H7 (cell line): ENCODE results near the gene PTPRM. TPM values are rescaled to one million over a fixed set of nuclear protein-coding genes. Genes with fewer than 3 reads are reported as not detected.

Experiments used
- DNase-seq: peaks from one replicate; pipeline ENCODE4 v3.0.0; 2012
- H3K27me3 ChIP-seq: 2 replicates; pipeline ENCODE4 v1.6.0; 2011; ENCODE audit warnings: mild to moderate bottlenecking, low read length; ENCODE audit not compliant: control insufficient read depth, insufficient read depth
- H3K36me3 ChIP-seq: replicated peaks from 2 replicates; pipeline ENCODE4 v1.5.1; 2011; ENCODE audit warnings: low read length; ENCODE audit not compliant: control insufficient read depth, insufficient read depth
- H3K4me3 ChIP-seq: 2 replicates; pipeline ENCODE4 v1.5.1; 2011; ENCODE audit warnings: low read depth, mild to moderate bottlenecking, control low read depth, low read length, moderate library complexity; ENCODE audit not compliant: insufficient read depth
- total RNA-seq: library from RNA; depleted of rRNA; stranded (reverse); fragments of >200 nt; shearing (Covaris generic); gene quantifications from 2 replicates; pipeline ENCODE4 v1.2.3, GENCODE V29; 2014

PTPRM gene
- total RNA-seq, 1 experiment from 2014 or later: 14.4 TPM

- H3K36me3 ChIP-seq: no peaks in the 10 kb centered on the region
- no peaks in the 10 kb centered on the region for H3K27me3 ChIP-seq
- DNase-seq: no peak
- H3K4me3 ChIP-seq: no peak overlapping the region
These were observed 323.0 kb downstream of the PTPRM start for GRCh38 chr18:7890075-7890474.

GRCh38 chr18:7892556-7892955 is 325.4 kb downstream of the PTPRM start:
- Histone ChIP-seq H3K27me3 (no peaks in the 10 kb centered on the region), H3K36me3 (no peaks in the 10 kb centered on the region), H3K4me3 (no peak overlapping the region)
- no peak for DNase-seq

- no peak for DNase-seq
- H3K36me3 ChIP-seq: no peaks in the 10 kb centered on the region
- no peak overlapping the region for H3K4me3 ChIP-seq
- H3K27me3 ChIP-seq: no peaks in the 10 kb centered on the region
These were observed 327.5 kb downstream of the PTPRM start for GRCh38 chr18:7894592-7894991.

GRCh38 chr18:7895346-7895745 is 328.2 kb downstream of the PTPRM start:
- no peak overlapping the region for H3K4me3 ChIP-seq
- no peaks in the 10 kb centered on the region for H3K27me3 ChIP-seq
- H3K36me3 ChIP-seq: no peaks in the 10 kb centered on the region
- no peak for DNase-seq

- DNase-seq: no peak
- no peaks in the 10 kb centered on the region for H3K36me3 ChIP-seq
- H3K27me3 ChIP-seq: no peaks in the 10 kb centered on the region
- no peak overlapping the region for H3K4me3 ChIP-seq
These were observed 329.0 kb downstream of the PTPRM start for GRCh38 chr18:7896161-7896560.

- no peaks in the 10 kb centered on the region for H3K36me3 ChIP-seq
- no peak overlapping the region for H3K4me3 ChIP-seq
- no peaks in the 10 kb centered on the region for H3K27me3 ChIP-seq
- no peak for DNase-seq
These were observed 329.8 kb downstream of the PTPRM start for GRCh38 chr18:7896805-7897518.

GRCh38 chr18:7898181-7898580 is 331.1 kb downstream of the PTPRM start:
- Histone ChIP-seq H3K36me3 (no peaks in the 10 kb centered on the region), H3K27me3 (no peaks in the 10 kb centered on the region), H3K4me3 (no peak overlapping the region)
- DNase-seq: no peak

GRCh38 chr18:7899078-7899477 is 332.0 kb downstream of the PTPRM start:
- Histone ChIP-seq H3K4me3 (no peak overlapping the region), H3K36me3 (no peaks in the 10 kb centered on the region), H3K27me3 (no peaks in the 10 kb centered on the region)
- DNase-seq: no peak

- DNase-seq: no peak
- no peaks in the 10 kb centered on the region for H3K36me3 ChIP-seq
- no peaks in the 10 kb centered on the region for H3K27me3 ChIP-seq
- no peak overlapping the region for H3K4me3 ChIP-seq
These were observed 333.0 kb downstream of the PTPRM start for GRCh38 chr18:7900091-7900490.

- Histone ChIP-seq H3K4me3 (no peak overlapping the region), H3K36me3 (no peaks in the 10 kb centered on the region), H3K27me3 (no peaks in the 10 kb centered on the region)
- no peak for DNase-seq
These were observed 334.5 kb downstream of the PTPRM start for GRCh38 chr18:7901657-7902056.

GRCh38 chr18:7902399-7902839 is 335.3 kb downstream of the PTPRM start:
- DNase-seq: peak; percentile 17
- Histone ChIP-seq H3K4me3 (no peak overlapping the region), H3K27me3 (no peaks in the 10 kb centered on the region), H3K36me3 (no peaks in the 10 kb centered on the region)

GRCh38 chr18:7904529-7904928 is 337.4 kb downstream of the PTPRM start:
- no peak for DNase-seq
- no peaks in the 10 kb centered on the region for H3K36me3 ChIP-seq
- no peak overlapping the region for H3K4me3 ChIP-seq
- H3K27me3 ChIP-seq: no peaks in the 10 kb centered on the region

- Histone ChIP-seq H3K4me3 (no peak overlapping the region), H3K27me3 (no peaks in the 10 kb centered on the region), H3K36me3 (no peaks in the 10 kb centered on the region)
- no peak for DNase-seq
These were observed 341.7 kb downstream of the PTPRM start for GRCh38 chr18:7908681-7909299.

GRCh38 chr18:7914834-7915670 is 347.9 kb downstream of the PTPRM start:
- Histone ChIP-seq H3K27me3 (no peaks in the 10 kb centered on the region), H3K36me3 (no peaks in the 10 kb centered on the region), H3K4me3 (no peak overlapping the region)
- DNase-seq: no peak

- Histone ChIP-seq H3K27me3 (no peaks in the 10 kb centered on the region), H3K36me3 (no peaks in the 10 kb centered on the region), H3K4me3 (no peak overlapping the region)
- DNase-seq: no peak
These were observed 351.6 kb downstream of the PTPRM start for GRCh38 chr18:7918701-7919100.
